GM18507 (cell line): ENCODE measurements around the gene CCDC40.
A peak's percentile ranks its signal among the peaks of the same experiment; 100 is the strongest.

Source experiments
- DNase-seq: peaks from one replicate; pipeline ENCODE4 v3.0.0; 2011; ENCODE audit warnings: low read depth; ENCODE audit not compliant: insufficient read length; ENCODE audit errors: extremely low spot score
- FAIRE-seq: peaks from 2 replicates; lab custom pipeline; 2011; peaks lifted over from hg19 to GRCh38; lab: Jason Lieb, UNC

The CCDC40 gene

GRCh38 chr17:80017226-80018010 is 19.0 kb upstream of the CCDC40 start:
- FAIRE-seq (no peak), DNase-seq (no peak)

GRCh38 chr17:80018917-80019651 is 17.4 kb upstream of the CCDC40 start:
- FAIRE-seq (no peak), DNase-seq (no peak)

GRCh38 chr17:80021600-80021999 is 14.8 kb upstream of the CCDC40 start:
- FAIRE-seq (no peak), DNase-seq (no peak)

GRCh38 chr17:80023481-80024205 is 12.8 kb upstream of the CCDC40 start:
- FAIRE-seq (no peak), DNase-seq (no peak)

GRCh38 chr17:80024206-80024972 is 12.1 kb upstream of the CCDC40 start:
- peak; percentile 52 for FAIRE-seq

GRCh38 chr17:80025140-80025539 is 11.3 kb upstream of the CCDC40 start:
- FAIRE-seq, result no peak
- DNase-seq, result no peak

More at GRCh38 chr17:80024206-80024972, 12.1 kb upstream of the CCDC40 start:
- no peak for DNase-seq

GRCh38 chr17:80025796-80026195 is 10.6 kb upstream of the CCDC40 start:
- DNase-seq, result no peak
- no peak for FAIRE-seq

GRCh38 chr17:80026359-80027042 is 9.9 kb upstream of the CCDC40 start:
- FAIRE-seq (no peak), DNase-seq (no peak)

GRCh38 chr17:80027043-80027435 is 9.4 kb upstream of the CCDC40 start:
- no peak for DNase-seq
- no peak for FAIRE-seq

GRCh38 chr17:80028030-80028429 is 8.4 kb upstream of the CCDC40 start:
- FAIRE-seq (no peak), DNase-seq (no peak)

GRCh38 chr17:80029258-80029974 is 7.0 kb upstream of the CCDC40 start:
- FAIRE-seq (no peak), DNase-seq (no peak)

- no peak for DNase-seq
- FAIRE-seq, result no peak
Observed at GRCh38 chr17:80030730-80031410, 5.6 kb upstream of the CCDC40 start.

GRCh38 chr17:80031691-80032430 is 4.6 kb upstream of the CCDC40 start:
- FAIRE-seq (no peak), DNase-seq (no peak)

- no peak for FAIRE-seq
Observed at GRCh38 chr17:80032614-80033171, 3.7 kb upstream of the CCDC40 start.

GRCh38 chr17:80033840-80034239 is 2.6 kb upstream of the CCDC40 start:
- FAIRE-seq (no peak), DNase-seq (no peak)

More at GRCh38 chr17:80032614-80033171, 3.7 kb upstream of the CCDC40 start:
- DNase-seq, result no peak

GRCh38 chr17:80034791-80035686 is 1.4 kb upstream of the CCDC40 start:
- FAIRE-seq (no peak), DNase-seq (no peak)
